ENCODE measurements around the gene C18orf63.

The C18orf63 gene

DNA sequence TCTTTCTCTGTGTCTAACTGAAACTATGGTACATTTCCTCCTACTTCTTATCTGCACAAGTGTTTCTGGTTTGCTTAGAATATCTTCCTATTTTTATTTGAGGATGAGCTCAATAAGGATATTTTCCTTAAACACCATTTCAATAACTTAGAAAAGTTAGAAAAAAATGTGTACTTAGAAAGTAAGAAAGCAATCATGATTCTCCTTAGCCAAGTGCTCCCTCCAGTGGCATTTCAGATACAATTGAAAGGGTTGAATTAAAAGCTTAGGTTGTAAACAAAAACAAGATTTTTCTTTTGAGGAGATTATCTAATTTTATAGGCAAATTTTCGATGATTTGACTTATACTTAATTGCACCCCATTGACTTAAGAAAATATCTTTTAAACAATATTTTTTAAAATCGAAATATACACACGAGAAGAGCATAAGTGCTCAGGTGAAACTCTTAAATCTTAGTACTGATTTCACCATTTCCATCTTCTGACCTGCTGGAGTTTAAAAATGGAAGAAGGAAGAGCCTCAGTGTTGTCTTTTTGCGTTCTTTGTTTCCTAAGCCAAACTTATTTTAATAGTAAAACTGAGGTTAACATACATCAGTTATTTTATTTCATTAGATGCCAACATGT, 26.9 kb downstream of the C18orf63 start:
- no peak for TF ChIP-seq ZFX (IDR thresholded peaks at IDR 0.05; ENCODE audit: borderline replicate concordance)
- TF ChIP-seq CTCF (IDR thresholded peaks at IDR 0.05): peak; percentile 77
- no peak overlapping the region for H3K27ac ChIP-seq

- H3K27ac ChIP-seq: no peak overlapping the region
- TF ChIP-seq ZFX (IDR thresholded peaks at IDR 0.05; ENCODE audit: borderline replicate concordance): no peak
- TF ChIP-seq CTCF (IDR thresholded peaks at IDR 0.05): no peak
These were observed 30.6 kb downstream of the C18orf63 start for GRCh38 chr18:74346206-74346605.

DNA sequence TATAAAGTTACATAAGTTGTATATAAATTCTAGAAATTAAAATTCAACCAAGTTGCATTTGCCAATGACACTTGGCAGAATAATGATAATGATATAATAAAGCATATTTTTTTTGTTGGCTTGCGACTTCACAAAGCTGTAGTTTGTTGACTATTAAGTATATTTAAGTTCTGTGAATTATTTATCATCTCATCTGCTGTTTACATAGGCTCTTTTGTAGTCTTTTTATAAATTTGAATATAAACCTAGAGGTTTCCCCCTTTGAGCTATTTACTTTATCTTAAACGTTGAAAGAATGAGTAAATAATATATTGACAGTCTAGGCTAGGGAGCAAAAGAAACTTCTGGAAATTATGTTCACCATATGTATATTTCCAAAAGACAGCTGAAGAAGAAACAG, 32.9 kb downstream of the C18orf63 start:
- TF ChIP-seq CTCF (IDR thresholded peaks at IDR 0.05) (no peak), ZFX (IDR thresholded peaks at IDR 0.05; ENCODE audit: borderline replicate concordance) (no peak)
- no peak overlapping the region for H3K27ac ChIP-seq

DNA sequence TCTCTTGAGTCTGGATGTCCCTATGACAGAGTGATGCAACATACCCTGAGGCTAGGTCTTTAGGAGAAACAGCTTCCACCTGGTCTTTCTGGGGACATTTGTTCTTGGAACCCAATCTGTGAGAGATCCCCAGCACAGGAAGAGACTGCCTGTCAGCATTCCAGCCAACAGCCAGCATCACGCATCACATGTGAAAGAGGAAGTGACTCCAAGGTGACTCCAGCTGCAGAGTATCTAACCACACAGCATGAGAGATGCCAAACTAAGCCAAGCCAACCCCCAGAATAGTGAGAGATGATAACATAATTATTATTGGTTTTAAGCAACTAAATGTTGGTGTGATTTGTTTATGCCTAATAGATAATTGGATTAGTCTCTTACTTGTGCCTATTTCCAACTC, 35.7 kb downstream of the C18orf63 start:
- TF ChIP-seq CTCF (IDR thresholded peaks at IDR 0.05) (no peak), ZFX (IDR thresholded peaks at IDR 0.05; ENCODE audit: borderline replicate concordance) (no peak)
- no peak overlapping the region for H3K27ac ChIP-seq

DNA sequence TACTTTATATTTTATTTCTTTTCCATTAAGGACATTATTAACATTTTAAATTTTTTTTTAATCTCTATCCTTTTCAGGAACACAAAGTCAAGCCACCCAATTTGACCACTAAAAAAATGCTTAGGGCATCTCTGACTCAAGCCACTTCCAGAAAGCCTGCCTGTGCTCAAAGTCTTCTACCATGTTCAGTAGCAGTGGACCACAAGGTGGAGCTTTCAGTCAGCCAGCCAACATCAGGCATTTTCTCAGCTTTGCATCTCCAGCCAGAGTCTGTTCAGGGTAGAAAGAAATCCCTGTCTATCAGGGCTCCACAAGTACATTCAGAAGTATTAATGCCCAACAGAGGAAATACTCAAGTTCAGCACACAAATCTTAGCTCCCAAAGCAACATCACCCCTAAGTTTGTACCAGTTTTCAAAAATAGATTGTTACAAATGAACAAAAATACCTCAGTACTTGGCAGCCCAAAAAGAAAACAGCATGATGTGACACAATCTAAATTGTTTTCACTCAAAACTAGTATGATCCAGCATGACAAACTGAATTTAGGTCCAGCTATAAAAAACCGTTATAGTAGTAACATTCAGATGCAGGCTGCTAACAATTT, 37.6 kb downstream of the C18orf63 start:
- TF ChIP-seq ZFX (IDR thresholded peaks at IDR 0.05; ENCODE audit: borderline replicate concordance): no peak
- peak; percentile 78 for TF ChIP-seq CTCF (IDR thresholded peaks at IDR 0.05)

GRCh38 chr18:74356959-74357358, 41.3 kb downstream of the C18orf63 start:
- H3K27ac ChIP-seq: no peak overlapping the region
- no peak for TF ChIP-seq CTCF (IDR thresholded peaks at IDR 0.05)
- no peak for TF ChIP-seq ZFX (IDR thresholded peaks at IDR 0.05; ENCODE audit: borderline replicate concordance)

More for the DNA sequence above, 37.6 kb downstream of the C18orf63 start:
- no peak overlapping the region for H3K27ac ChIP-seq

GRCh38 chr18:74360852-74361655, 45.4 kb downstream of the C18orf63 start:
- no peak overlapping the region for H3K27ac ChIP-seq
- TF ChIP-seq CTCF (IDR thresholded peaks at IDR 0.05) (no peak), ZFX (IDR thresholded peaks at IDR 0.05; ENCODE audit: borderline replicate concordance) (no peak)
